IMR-90 (cell line): ENCODE measurements around the gene ASF1A. TPM values are rescaled to one million over a fixed set of nuclear protein-coding genes. Genes with fewer than 3 reads are reported as not detected.

Experiments used
- ATAC-seq: fragments of 200-7000 bp; cut with Tn5 transposase; 2 replicates; pipeline ENCODE4 v1.9.1; 2020; ENCODE audit warnings: low read depth, mild to moderate bottlenecking, moderate library complexity
- BruUV-seq: library from RNA; stranded (reverse); fragments of 400-500 nt; replicated peaks from 2 replicates; lab custom pipeline; 2021; lab: Mats Ljungman, UMichigan
- CTCF ChIA-PET: fragments of 300-600 bp; formaldehyde crosslinking; extraction: SDS; loops from one replicate; lab custom pipeline; 2021; ENCODE audit warnings: antibody characterized with exemption; lab: Yijun Ruan, JAX
- POLR2A ChIA-PET: fragments of 300-600 bp; sonication (Branson Sonifier 250); formaldehyde crosslinking; loops from one replicate; lab custom pipeline; 2022; ENCODE audit warnings: antibody characterized with exemption; ENCODE audit not compliant: unreplicated experiment; lab: Charles Lee
- DNase-seq: peaks from one replicate; pipeline ENCODE4 v3.0.0; 2013
- H2AFZ ChIP-seq: replicated peaks from 2 replicates; pipeline ENCODE3; 2013; ENCODE audit warnings: low read length, mild to moderate bottlenecking; ENCODE audit not compliant: poor library complexity
- H2AK5ac ChIP-seq: 2 replicates; pipeline ENCODE4 v1.6.1; 2013; ENCODE audit warnings: low read depth, low read length, inconsistent platforms
- H2AK9ac ChIP-seq: replicated peaks from 2 replicates; pipeline ENCODE3; 2013; ENCODE audit warnings: mild to moderate bottlenecking, low read depth, low read length, moderate library complexity; ENCODE audit not compliant: poor library complexity
- H2BK120ac ChIP-seq: 2 replicates; pipeline ENCODE4 v1.6.1; 2013; ENCODE audit warnings: low read depth, low read length, inconsistent platforms
- H2BK15ac ChIP-seq: 3 replicates; pipeline ENCODE4 v1.6.1; 2013; ENCODE audit warnings: low read depth, low read length, inconsistent platforms
- H2BK20ac ChIP-seq: 2 replicates; pipeline ENCODE4 v1.6.1; 2013; ENCODE audit warnings: low read depth, mild to moderate bottlenecking, inconsistent platforms, low read length, moderate library complexity
- H2BK5ac ChIP-seq: 2 replicates; pipeline ENCODE4 v1.6.1; 2013; ENCODE audit warnings: mild to moderate bottlenecking, low read depth, low read length, inconsistent platforms; ENCODE audit not compliant: poor library complexity, severe bottlenecking
- H3K14ac ChIP-seq: replicated peaks from 2 replicates; pipeline ENCODE4 v1.6.1; 2013; ENCODE audit warnings: low read depth, low read length, inconsistent platforms
- H3K18ac ChIP-seq: 2 replicates; pipeline ENCODE4 v1.6.1; 2013; ENCODE audit warnings: low read depth, low read length, control low read depth
- H3K23ac ChIP-seq: 2 replicates; pipeline ENCODE4 v1.6.1; 2013; ENCODE audit warnings: low read depth, low read length, inconsistent platforms
- H3K27ac ChIP-seq: 2 replicates; pipeline ENCODE4 v1.5.1; 2013; ENCODE audit warnings: mild to moderate bottlenecking, control low read depth, low read length; ENCODE audit not compliant: insufficient read depth
- H3K27me3 ChIP-seq: 2 replicates; pipeline ENCODE4 v1.6.1; 2013; ENCODE audit warnings: low read length; ENCODE audit not compliant: control insufficient read depth, insufficient read depth
- H3K36me3 ChIP-seq: 2 replicates; pipeline ENCODE4 v1.6.1; 2013; ENCODE audit warnings: low read length, mixed read lengths; ENCODE audit not compliant: control insufficient read depth, insufficient read depth
- H3K4ac ChIP-seq: 2 replicates; pipeline ENCODE4 v1.6.1; 2013; ENCODE audit warnings: low read depth, low read length, inconsistent platforms
- H3K4me1 ChIP-seq: 2 replicates; pipeline ENCODE4 v1.6.1; 2013; ENCODE audit warnings: low read length, mixed read lengths; ENCODE audit not compliant: control insufficient read depth, insufficient read depth
- H3K4me2 ChIP-seq: 2 replicates; pipeline ENCODE4 v1.6.1; 2013; ENCODE audit warnings: low read depth, mild to moderate bottlenecking, control low read depth, low read length, moderate library complexity
- H3K4me3 ChIP-seq: 2 replicates; pipeline ENCODE4 v1.5.1; 2013; ENCODE audit warnings: low read depth, mild to moderate bottlenecking, control low read depth, low read length, moderate library complexity; ENCODE audit not compliant: insufficient read depth
- H3K56ac ChIP-seq: 2 replicates; pipeline ENCODE4 v1.6.1; 2013; ENCODE audit warnings: low read length, inconsistent platforms; ENCODE audit not compliant: insufficient read depth; ENCODE audit errors: extremely low read depth
- H3K79me1 ChIP-seq, 2 experiments: 2 replicates each; pipeline ENCODE4 v1.6.1; 2013; ENCODE audit warnings: low read length in 2 of 2, inconsistent platforms in 1 of 2, low read depth in 1 of 2
- H3K9ac ChIP-seq: 2 replicates; pipeline ENCODE4 v1.6.1; 2013; ENCODE audit warnings: low read depth, low read length, control low read depth
- H3K9me1 ChIP-seq: 2 replicates; pipeline ENCODE4 v1.6.1; 2013; ENCODE audit warnings: low read length, inconsistent platforms; ENCODE audit not compliant: insufficient read depth
- H3K9me3 ChIP-seq: 2 replicates; pipeline ENCODE4 v1.6.1; 2013; ENCODE audit warnings: low read length; ENCODE audit not compliant: control insufficient read depth, insufficient read depth
- H4K20me1 ChIP-seq: 2 replicates; pipeline ENCODE4 v1.6.1; 2013; ENCODE audit warnings: low read length, inconsistent platforms; ENCODE audit not compliant: insufficient read depth
- H4K5ac ChIP-seq: 2 replicates; pipeline ENCODE4 v1.6.1; 2013; ENCODE audit warnings: mild to moderate bottlenecking, low read depth, low read length, control low read depth
- H4K8ac ChIP-seq, 2 experiments: 2 replicates each; pipeline ENCODE4 v1.6.1; 2013; ENCODE audit warnings: low read depth in 2 of 2, low read length in 2 of 2, control low read depth in 1 of 2, inconsistent platforms in 1 of 2
- H4K91ac ChIP-seq: 2 replicates; pipeline ENCODE4 v1.6.1; 2013; ENCODE audit warnings: low read depth, low read length, inconsistent platforms; ENCODE audit not compliant: insufficient read depth
- BHLHE40 ChIP-seq: fragments of 150-350 bp; IDR thresholded peaks from 2 replicates; pipeline ENCODE4 v1.6.1; 2016; ENCODE audit warnings: mild to moderate bottlenecking, low read depth, low read length
- CEBPB ChIP-seq: IDR thresholded peaks from 2 replicates; pipeline ENCODE4 v1.6.1; 2012; ENCODE audit warnings: low read depth, low read length, improper control_type of control experiment
- CHD1 ChIP-seq: IDR thresholded peaks from 2 replicates; pipeline ENCODE4 v1.6.1; 2012; ENCODE audit warnings: low read depth, low read length, improper control_type of control experiment
- FOS ChIP-seq: fragments of 150-350 bp; IDR thresholded peaks from 2 replicates; pipeline ENCODE4 v1.6.1; 2016; ENCODE audit warnings: low read depth, low read length
- MAFK ChIP-seq: IDR thresholded peaks from 2 replicates; pipeline ENCODE4 v1.6.1; 2012; ENCODE audit warnings: low read depth, low read length, improper control_type of control experiment
- USF2 ChIP-seq: fragments of 150-350 bp; IDR thresholded peaks from 2 replicates; pipeline ENCODE4 v1.6.1; 2017; ENCODE audit warnings: mild to moderate bottlenecking, antibody characterized with exemption, low read length, low read depth
- WGBS, 2 experiments: methylation state at CpG; one replicate each; pipeline versions ENCODE4 v1.1.5 to v1.1.7; 2013; ENCODE audit warnings: missing lambda C conversion rate in 2 of 2; ENCODE audit not compliant: insufficient read length in 1 of 2; ENCODE audit errors: extremely low coverage in 2 of 2; 5-methylcytosine and 5-hydroxymethylcytosine counted together
- dilution Hi-C: fragments of 300-500 bp; cut with HindIII; formaldehyde crosslinking; loops from one replicate; pipeline ENCODE4 v1.14.3; 2018; ENCODE audit warnings: low sequenced_read_pairs; ENCODE audit not compliant: unreplicated experiment
- in situ Hi-C: fragments of 300-500 bp; cut with MboI; formaldehyde crosslinking; loops from 3 replicates; pipeline ENCODE4 v1.14.3; 2019; ENCODE audit warnings: low sequenced_read_pairs, inconsistent platforms, mixed read lengths
- intact Hi-C: fragments of 100-400 bp; cut with micrococcal nuclease; formaldehyde crosslinking; loops from 2 replicates; pipeline ENCODE4 v1.10.0; 2022
- polyA plus RNA-seq, 3 experiments: library from polyadenylated mRNA; depleted of rRNA; stranded (reverse); fragments of >200 nt; gene quantifications; 2 replicates each; pipeline ENCODE4 v1.2.3, GENCODE V29; 2012; ENCODE audit warnings: low replicate concordance in 1 of 3
- total RNA-seq: library from RNA; depleted of rRNA; stranded (reverse); fragments of >200 nt; gene quantifications from 2 replicates; pipeline ENCODE4 v1.2.3, GENCODE V29; 2012

Gene ASF1A
- total and polyA plus RNA-seq, 2 of the 4 experiments (the other 2 are of a cell fraction), result 10.1 to 11.1 TPM

DNA sequence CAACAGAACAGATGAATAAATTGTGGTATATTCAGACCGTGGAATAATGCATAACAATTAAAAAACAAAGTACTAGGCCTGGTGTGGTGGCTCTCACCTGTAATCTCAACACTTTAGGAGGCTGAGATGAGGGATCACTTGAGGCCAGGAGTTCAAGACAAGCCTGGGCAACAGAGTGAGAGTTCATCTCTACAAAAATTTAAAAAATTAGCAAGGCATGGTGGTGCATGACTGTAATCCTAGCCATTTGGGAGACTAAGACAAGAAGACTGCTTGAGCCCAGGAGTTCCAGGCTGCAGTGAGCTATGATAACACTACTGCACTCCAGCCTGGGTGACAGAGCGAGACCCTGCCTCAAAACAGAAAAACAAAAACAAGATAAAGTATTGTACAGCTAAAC, 16.1 kb upstream of the ASF1A start:
- no peak overlapping the region for H2AFZ ChIP-seq
- peaks cover 15 to 20% of the 10 kb centered on the region in 2 experiments; a peak in 3 of 4 replicates for H3K79me1 ChIP-seq
- no peaks in the 10 kb centered on the region for H3K36me3 ChIP-seq
- H4K8ac ChIP-seq, result peak overlapping the region in 1 of 2 experiments; percentile 46; a peak in 2 of 4 replicates
- DNase-seq (no peak), ATAC-seq (no peak)
- H3K27ac ChIP-seq, result peak overlapping the region; percentile 60; the same call in 1 of the 2 replicates
- H3K18ac ChIP-seq, result peak overlapping the region; percentile 83; the same call in 1 of the 2 replicates
- no peak overlapping the region for H2BK15ac ChIP-seq
- TF ChIP-seq USF2 (no peak), MAFK (no peak), FOS (no peak), CHD1 (no peak), BHLHE40 (no peak), CEBPB (no peak)
- CTCF ChIA-PET, result no interaction called here
- in situ Hi-C loops (no loop called here), dilution Hi-C loops (no loop called here), intact Hi-C loops (no loop called here)
- no peak overlapping the region; the same call in 1 of the 2 replicates for H2AK5ac ChIP-seq
- peak overlapping the region; percentile 71; the same call in 1 of the 2 replicates for H4K5ac ChIP-seq
- no peaks in the 10 kb centered on the region for H3K27me3 ChIP-seq
- peak overlapping the region; percentile 66; the same call in 1 of the 2 replicates for H4K91ac ChIP-seq
- H3K56ac ChIP-seq, result no peak overlapping the region
- H3K4ac ChIP-seq, result peak overlapping the region; percentile 36; the same call in 1 of the 2 replicates
- peak overlapping the region; percentile 68 for H2BK120ac ChIP-seq
- WGBS, 2 experiments, result no CpG with 5 or more reads among the region's 2 CpGs
- H3K4me1 ChIP-seq, result peaks cover 5% of the 10 kb centered on the region
- POLR2A ChIA-PET, result no interaction called here
- no peaks in the 10 kb centered on the region for H4K20me1 ChIP-seq
- no peaks in the 10 kb centered on the region for H3K9me3 ChIP-seq
- no TSS peak for BruUV-seq
- H2AK9ac ChIP-seq, result no peak overlapping the region
- no peak overlapping the region for H3K9ac ChIP-seq
- H3K14ac ChIP-seq, result 0 out of 2 replicates have a peak overlapping the region, but pooled peaks have one; percentile 41
- no peak overlapping the region for H3K4me2 ChIP-seq
- no peak overlapping the region for H3K23ac ChIP-seq
- peak overlapping the region; percentile 34; the same call in 1 of the 2 replicates for H2BK20ac ChIP-seq
- no peaks in the 10 kb centered on the region; the same call in 1 of the 2 replicates for H3K9me1 ChIP-seq
- no peak overlapping the region for H3K4me3 ChIP-seq
- H2BK5ac ChIP-seq, result peak overlapping the region; percentile 87
